ENCODE measurements around the gene ZNF101.

The ZNF101 gene

DNA sequence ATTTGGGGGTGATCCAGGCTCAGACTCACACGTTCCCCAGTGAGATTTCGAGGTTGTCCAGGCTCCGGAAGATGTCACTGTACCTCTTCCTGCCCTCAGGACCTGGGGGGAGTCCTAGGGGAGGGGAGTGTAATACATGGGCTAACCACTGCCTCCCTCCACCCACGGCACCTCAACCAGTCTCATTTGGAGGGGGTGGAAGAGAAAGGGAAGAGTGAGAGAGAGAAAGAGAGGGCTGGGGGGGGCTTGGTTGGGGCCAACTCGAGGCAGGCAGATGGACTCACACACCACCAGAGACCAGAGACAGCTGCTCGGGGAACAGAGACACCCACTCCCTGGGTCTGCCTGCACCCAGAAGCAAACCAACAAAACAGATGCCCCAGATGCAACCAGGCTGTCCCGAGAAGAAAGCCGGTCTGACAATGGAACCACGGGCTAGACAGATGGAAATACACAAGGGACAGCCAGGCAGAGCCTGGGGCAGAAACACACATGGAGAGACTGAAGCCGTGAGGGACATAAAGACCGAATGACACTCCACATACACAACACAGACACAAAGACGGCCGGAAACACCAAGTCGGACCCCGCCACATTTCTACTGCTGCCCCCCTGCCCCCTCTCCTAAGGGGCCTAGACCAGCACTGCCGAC, 26.0 kb upstream of the ZNF101 start:
- DNase-seq (ENCODE audit: low read depth, low spot score), result no peak

GRCh38 chr19:19643158-19644053, 25.2 kb upstream of the ZNF101 start, which contains the start of gene GMIP:
TSS of gene GMIP (minus strand) at chr19:19643657. CDS start at chr19:19643529, 128 bp downstream.
- no peak for DNase-seq (ENCODE audit: low read depth, low spot score)

- no peak for DNase-seq (ENCODE audit: low read depth, low spot score)
Measured at GRCh38 chr19:19644054-19644388, 24.6 kb upstream of the ZNF101 start.

DNA sequence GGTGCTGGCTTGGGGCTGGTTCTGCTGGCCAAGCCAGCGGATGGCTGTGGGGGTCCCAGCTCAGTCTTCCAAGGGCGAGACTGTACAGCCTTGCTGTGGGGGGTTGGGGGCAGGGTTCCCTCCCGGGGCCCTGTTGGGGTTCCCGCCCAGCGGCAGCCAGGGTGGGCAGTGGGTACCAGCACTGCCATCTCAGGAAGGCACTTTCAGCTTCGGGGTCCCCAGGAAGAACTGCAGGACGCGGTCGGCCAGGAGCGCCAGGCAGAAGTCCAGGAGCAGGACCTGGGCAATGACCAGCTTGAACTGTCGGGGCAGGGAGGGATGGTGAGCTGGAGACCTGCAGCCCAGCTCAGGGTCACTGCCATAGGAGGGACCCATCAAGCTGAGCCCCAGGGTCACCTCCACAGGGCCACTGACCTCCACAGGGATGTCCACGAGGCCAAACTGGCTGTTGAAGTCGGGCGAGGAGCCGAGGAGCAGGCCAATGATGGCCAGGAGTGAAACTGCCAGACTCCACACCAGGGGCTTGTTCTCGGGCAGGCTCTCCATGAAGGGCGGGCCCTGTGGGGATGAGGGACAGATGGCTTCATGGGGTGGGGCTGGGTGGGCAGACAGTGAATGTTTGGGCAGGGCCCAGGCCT, 23.3 kb upstream of the ZNF101 start:
- DNase-seq (ENCODE audit: low read depth, low spot score), result no peak

- no peak for DNase-seq (ENCODE audit: low read depth, low spot score)
Measured at GRCh38 chr19:19647037-19647835, 21.4 kb upstream of the ZNF101 start.

DNA sequence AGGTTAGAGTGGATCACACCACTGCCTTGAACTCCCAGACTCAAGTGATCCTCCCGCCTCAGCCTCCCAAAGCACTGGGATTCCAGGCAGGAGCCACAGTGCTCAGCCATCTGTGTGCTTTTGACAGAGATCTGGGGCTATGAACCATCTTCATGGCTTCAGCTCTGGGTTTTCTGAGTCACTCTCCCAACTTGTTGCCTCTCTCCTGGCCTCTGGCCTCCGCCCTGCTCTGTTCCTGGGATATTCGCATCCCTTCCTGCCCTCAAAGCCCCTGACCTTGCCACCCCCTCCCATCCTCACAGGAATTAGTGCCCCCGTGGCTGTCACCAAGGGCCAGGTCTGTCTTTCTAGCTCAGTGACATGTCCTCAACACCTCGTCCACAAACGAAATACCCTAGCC, 19.5 kb upstream of the ZNF101 start:
- DNase-seq (ENCODE audit: low read depth, low spot score), result no peak

GRCh38 chr19:19649580-19649995, 19.1 kb upstream of the ZNF101 start:
- DNase-seq (ENCODE audit: low read depth, low spot score), result no peak

GRCh38 chr19:19650331-19650730, 18.3 kb upstream of the ZNF101 start:
- DNase-seq (ENCODE audit: low read depth, low spot score), result no peak

DNA sequence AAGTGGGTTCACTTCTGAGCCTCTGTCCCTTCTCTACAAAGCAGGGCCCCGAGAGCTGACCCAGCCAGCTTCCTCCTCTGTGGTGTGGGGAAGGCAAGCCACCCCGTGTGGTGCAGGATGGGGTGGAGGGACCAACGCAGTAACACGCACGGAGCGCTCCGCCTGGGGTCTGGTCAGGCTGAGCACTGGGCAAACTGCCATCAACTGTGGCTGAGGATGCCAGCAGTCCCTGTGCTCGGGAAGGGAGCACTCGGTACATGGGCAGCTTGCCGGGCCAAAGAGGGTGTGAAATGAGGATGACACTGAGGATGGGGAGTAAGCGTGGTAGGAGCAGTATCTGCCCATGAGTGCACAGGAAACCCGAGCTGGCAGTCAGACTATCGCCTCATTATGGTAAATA, 17.6 kb upstream of the ZNF101 start:
- DNase-seq (ENCODE audit: low read depth, low spot score), result no peak

DNA sequence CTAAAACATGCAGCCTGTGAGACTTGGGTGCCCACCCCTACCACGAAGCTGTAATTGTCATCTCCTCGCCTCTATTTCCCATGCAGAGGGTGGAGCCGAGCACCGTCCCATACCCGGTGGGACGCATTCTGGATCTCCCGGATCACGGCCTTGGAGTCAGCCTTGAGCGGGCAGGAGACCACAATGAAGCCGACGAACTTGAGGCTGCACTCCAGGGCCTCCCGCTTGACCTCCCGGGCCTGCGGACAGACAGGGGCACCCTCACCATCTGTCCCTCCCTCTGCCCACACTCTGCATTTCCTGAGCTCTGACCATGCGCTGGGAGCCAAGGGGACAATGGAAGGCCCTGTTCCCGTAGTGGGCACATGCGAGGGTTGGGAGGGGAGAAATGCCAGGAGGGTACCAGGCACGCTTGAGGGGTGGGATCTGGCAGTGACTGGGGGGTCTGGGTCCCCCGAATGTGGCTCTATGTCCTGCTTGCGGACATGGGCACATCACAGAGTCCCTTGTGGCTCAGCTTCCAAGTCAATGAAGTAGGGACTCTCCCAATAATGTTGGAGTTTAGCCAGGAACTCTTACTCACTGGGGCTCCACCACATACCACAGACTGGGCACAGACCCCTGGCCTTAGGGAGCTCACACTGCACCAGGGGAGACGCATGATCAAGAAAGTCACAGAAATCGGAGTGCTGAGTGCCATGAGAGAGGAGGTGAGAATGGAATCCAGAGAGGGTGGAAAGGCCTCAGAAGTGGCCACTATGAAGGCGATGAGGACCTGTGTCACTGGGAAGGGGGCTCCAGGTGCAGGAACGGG, 15.9 kb upstream of the ZNF101 start:
- DNase-seq (ENCODE audit: low read depth, low spot score), result no peak

GRCh38 chr19:19653597-19654147, 15.0 kb upstream of the ZNF101 start:
- no peak for DNase-seq (ENCODE audit: low read depth, low spot score)

- DNase-seq (ENCODE audit: low read depth, low spot score), result no peak
Measured at GRCh38 chr19:19654441-19654840, 14.2 kb upstream of the ZNF101 start.

- no peak for DNase-seq (ENCODE audit: low read depth, low spot score)
Measured at GRCh38 chr19:19655051-19655594, 13.5 kb upstream of the ZNF101 start.

DNA sequence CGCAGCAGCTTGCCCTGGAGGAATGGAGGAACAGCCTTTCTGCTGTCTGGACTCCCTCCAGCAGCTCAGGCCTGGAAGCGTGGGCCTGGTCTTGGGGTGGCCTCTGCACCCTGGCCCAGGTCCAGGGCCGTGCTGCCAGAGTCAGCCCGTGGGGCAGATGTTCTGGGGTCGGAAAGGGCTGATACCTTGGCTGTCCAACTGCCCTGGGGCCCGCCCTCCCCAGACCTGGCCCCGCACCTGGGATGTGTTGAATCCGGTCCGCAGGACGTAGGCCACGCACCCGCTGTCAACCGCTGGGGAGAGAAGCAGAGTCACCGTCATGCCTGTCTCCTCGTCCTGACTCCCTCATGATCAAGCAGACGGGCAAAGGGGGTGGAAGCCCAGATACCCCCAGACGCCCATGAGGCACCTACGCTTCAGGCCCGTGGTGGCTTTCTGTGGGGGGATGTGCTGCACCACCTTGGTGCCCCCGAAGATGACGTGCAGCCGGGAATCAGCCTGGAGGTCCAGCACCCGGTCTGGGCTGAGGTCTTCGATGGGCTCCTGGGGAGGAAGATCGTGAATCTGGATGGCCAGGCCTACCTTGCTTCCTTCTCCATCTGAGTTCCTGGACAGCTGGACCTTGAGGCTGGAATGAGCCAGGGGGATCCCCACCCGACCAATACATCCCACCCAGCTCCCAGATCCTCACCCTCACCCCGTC, 12.8 kb upstream of the ZNF101 start:
- DNase-seq (ENCODE audit: low read depth, low spot score), result no peak

DNA sequence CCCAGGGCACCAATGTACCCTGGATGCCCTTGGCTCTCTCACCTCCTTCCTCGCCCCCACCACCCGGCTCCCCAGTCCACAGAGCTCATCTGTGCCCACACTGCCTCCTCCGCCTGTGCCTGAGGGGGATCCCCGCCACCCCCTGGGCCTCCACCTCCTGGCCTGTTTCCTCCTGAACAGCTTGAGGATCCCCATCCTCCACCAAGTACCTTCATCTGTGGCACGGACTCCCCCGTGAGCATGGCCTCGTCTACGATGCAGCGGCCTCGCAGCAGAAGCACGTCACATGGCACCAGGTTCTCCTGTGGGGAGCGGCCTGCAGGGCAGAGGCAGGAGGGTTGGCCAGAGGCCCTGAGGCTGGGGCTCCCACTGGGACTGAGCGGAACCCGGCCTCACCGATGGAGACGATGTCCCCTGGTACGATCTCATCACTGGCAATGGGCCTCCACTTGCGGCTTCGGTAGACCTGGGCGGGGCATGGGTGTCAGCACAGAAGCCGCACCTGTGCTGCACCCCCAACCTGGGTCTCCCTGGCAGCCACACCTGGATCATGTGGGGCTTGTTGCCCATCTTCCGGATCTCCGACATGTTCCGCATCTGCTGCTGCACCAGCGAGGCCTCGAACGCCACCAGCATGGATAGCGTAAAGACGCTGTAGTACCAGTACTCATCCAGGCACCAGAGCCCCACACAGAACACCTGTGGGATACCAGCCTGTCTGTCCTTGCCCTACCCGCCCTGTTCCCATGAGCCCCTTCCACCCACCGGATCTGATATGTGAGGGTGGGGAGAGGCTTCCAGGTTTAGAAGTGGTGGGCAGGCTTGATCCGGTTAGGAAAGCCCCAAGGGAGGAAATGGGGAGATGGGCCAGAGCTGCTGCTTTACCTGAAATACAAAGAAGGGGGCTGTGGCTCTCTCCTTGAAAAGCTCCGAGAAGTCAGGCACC, 11.9 kb upstream of the ZNF101 start:
- DNase-seq (ENCODE audit: low read depth, low spot score), result no peak

GRCh38 chr19:19657397-19657783, 11.2 kb upstream of the ZNF101 start:
- DNase-seq (ENCODE audit: low read depth, low spot score), result no peak

DNA sequence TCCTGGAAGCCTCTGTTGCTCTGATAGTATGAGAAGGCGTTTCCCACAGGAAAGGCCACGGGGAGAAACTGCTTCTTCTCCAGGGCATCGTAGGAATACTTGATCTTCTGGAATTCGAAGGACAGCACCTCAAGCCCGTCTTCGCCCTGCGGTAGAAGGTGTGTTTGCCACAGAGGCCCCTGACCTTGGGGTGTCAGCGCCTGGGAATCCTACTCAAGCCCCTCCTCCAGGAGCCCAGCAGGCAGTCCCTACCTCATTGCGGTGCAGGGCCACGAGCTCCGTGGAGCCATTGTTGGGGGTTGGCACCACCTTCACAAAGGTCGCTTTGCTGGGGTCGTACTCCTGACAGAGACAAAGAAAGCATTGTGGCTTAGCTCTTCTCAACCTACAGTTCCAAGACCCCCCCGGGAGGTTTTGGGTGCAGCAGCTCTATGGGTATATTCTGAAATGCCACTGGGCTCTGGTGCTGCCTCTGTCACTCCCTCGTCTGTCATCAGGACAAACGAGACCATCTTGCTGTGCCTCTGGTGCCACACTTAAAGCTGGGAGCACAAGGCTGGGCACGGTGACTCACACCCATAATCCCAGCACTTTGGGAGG, 8.9 kb upstream of the ZNF101 start:
- no peak for DNase-seq (ENCODE audit: low read depth, low spot score)

GRCh38 chr19:19661141-19661674, 7.4 kb upstream of the ZNF101 start:
- DNase-seq (ENCODE audit: low read depth, low spot score), result no peak
